NCI-H1417 (cell line): ENCODE results near the gene CEP152.
A peak's percentile ranks its signal among the peaks of the same experiment; 100 is the strongest.
"Not testable (repeated sequence)": the region's sequence is repeated elsewhere in the genome, so short reads cannot be mapped to it uniquely, and the experiment has no call there.

Experiments
- DNase-seq, 3 experiments: peaks; one replicate each; lab custom pipeline; 2025; lab: John Stamatoyannopoulos, UW

CEP152 gene

DNA sequence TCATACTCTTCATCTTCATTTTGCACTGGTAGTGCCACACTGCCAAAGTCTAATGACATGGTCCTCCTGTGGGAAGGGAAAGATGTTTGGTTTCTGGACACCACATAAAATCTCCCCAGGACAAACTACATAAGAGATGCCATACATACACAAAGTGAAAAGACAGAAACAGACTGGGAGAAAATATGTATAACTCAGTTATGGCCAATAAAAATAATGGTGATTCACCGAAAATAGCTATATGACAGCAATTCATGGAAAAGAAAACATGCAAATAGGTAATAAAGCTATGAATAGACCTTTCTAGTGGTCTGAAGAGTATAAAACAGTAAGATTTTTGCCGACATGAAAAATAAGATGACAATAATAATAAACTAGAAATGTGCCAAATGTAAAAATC lies 5.3 kb downstream of the CEP152 start:
- no peak for DNase-seq

DNA sequence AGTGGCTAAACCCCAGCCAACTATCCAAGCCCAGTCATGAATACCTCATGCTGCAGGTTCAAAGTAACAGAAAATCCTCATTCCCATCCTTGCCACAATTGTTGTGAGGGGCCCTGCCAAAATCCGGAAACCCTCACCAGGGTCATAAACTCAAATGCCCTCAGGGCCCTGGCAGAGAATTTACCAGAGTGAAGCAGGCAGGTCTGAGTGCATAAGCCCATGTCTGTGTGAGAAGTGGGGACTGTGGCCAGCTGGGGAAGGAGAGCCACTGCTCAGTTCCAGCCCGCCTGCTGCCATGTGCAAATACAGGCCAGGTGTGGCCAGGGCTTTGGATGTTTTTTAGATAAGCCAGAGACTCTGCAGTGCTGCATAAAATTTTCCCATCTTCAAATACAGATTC lies 7.0 kb downstream of the CEP152 start:
- peak in 2 of 3 experiments; percentile 6 to 61 for DNase-seq

DNA sequence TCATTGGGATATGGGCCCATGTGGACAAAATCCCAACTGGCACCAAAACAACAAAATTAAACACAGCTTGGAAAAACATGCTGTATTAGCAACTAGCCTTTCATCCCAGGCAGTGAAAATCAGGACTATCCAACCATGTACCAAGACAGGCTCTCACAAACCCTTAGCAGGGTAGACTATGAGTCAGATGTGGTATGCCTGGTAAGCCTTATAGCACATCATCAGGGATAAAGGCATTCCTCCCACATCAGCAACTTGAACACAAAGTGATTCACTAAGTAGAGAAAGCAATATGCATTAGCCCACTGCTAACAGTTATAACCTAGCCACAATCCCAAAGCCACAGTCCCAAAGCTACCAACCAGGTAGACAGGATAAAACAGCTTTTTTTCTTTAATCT lies 8.0 kb downstream of the CEP152 start:
- no peak for DNase-seq

DNA sequence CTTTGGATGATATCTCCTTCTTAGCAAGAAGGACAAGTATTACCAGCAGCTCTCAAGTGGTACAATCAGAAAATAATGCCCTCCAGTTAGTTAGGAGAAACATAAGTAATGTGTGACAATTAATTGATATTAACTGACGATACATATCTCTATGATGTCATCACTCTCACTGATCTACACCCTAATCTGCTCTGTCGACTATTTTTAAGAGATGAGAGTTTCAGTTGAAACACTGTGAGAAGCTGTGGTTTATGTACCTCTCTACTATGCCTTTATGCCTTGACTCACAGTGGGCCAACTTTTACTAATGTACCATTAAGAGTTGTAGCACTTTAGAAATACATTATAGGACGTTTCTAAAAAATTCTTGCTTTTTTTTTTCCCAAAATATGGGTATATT lies 8.6 kb downstream of the CEP152 start:
- no peak for DNase-seq

DNA sequence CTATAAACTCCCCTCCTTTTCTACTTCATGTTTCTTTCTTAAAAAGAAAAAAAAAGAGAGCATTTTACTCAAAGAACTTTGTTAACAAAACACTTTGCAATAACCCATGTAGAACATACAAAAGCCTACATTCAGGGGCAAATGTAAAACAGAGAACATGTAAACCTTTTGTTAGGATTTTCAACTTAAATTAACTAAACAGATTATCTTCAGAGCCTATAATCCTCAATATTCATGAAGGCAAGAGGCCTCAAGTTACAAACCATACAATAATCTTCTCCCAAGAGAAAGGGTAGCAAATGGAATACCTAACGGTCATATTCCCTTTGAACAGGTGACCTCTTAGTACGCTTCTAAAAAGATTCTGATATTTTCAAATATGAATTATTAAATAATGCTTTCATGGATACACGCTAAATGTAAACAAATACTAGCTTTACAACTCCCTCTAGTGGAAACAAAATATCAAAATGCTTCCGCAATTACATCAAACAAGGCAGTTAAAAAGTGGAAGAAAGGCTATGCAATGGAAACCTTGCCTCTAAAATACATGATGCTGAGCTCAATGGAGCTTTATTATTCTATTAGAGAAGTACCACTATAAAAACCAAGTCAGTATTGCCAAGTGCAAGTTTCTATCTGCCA lies 9.9 kb downstream of the CEP152 start:
- DNase-seq = peak in 1 of 3 experiments; percentile 23

DNA sequence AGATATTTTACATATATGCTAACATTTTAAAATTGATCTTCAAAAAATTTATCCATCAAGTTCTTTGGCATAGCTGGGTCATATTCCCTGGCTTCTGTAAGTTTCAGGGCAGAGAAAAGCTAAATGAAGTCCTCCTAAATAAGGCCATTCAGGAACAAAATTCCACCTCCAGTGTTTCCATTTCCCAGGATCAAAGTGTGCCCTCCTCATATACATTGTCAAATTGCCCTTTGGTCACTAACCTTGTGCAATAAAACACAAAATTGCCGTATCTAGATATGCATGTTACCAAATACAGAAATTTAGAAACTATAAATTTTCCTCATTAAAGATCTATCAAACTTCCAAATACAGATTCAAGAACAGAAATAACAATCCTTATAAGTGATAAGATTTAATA lies 10.6 kb downstream of the CEP152 start:
- DNase-seq = no peak

DNA sequence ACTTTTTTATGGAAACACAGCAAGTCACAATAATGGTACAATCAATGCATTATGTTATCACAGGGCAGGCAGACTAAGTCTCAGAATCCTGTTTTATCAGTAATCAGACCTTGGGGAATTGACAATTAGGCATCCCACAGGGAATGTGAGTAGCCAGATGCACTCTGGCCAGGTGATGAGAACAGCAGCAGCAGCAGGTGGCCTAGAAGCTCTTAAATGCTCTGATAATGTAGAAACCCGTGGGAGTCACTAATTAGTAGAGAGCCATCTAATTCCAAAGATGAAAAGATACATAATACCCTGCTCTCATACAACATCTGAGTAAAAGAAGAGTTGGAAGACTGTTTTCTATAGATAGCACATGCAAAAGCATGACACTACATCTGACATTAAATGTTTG lies 12.6 kb downstream of the CEP152 start:
- peak; percentile 20 to 94 (median 73) for DNase-seq

DNA sequence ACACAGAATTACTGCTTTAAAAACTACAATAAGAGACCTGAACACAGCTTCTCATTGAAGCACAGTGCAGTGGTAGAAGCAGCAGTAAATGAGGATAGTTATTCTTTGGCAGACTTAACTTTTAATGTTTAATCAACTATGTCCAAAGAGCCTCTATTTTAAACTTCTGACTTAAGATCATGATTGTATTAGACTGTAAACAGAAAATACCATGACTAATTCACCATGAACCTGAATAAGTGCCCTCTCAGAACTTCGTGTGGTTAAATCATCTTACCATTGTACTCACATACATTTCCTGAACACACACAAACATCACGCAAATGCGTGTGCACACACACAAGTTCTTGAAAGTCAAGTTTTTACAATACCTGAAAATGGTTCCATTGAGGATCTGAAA lies 13.9 kb downstream of the CEP152 start:
- no peak for DNase-seq

DNA sequence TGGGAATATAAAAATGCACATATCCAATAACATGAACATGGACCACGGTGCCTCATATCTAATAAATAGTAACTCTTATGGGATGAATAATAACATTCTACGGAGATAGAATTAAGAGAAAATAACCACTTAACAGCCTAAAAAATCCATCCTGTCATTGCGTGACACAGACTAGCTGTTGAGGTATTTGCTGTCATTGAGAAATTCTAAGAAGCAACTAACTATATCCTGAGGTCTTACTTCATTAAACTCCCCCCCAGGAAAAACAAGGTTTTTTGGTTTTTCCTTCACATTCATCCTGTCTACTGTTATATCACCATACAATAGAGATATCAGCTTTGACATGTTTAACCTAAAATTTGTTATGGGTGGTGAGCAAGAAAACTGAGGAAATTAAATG lies 14.3 kb downstream of the CEP152 start:
- no peak for DNase-seq

DNA sequence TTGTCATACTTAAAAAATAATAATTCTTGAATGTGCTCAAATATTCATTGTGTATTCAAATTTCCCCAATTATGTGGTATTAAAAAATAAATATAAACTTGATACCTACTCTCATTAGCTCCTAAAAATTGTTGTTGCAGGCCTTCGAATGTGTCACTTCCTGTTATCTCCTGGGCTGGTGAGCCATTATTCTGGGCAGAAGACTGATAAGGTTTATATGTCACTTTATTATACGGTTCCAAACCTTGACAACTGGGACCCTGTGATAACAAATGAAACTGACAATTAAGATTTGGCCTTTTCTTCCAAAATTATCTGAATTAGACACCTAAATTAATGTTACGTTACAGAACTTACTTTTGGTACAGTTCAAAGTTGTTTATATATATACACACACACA lies 15.0 kb downstream of the CEP152 start:
- DNase-seq = no peak

DNA sequence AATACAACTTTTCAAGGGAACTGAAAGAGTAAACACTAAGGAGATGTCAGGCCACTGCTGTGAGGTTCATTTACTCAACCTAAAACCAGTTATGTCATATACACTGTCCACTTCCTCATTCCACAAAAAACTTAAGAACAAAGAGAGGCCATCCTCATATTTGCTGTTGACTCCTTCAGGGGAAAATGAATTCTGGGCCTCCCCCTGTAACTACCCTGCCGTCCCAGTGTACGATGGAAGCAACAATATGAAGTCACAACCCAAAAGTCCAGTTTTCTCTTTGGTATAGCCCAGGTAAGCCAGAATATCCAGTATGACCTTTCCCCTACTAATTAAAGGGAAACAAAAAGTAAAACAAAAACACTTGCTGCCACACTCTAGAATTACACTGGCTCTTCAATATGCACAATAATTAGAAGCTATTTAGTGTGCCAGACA lies 16.2 kb downstream of the CEP152 start:
- DNase-seq = no peak

DNA sequence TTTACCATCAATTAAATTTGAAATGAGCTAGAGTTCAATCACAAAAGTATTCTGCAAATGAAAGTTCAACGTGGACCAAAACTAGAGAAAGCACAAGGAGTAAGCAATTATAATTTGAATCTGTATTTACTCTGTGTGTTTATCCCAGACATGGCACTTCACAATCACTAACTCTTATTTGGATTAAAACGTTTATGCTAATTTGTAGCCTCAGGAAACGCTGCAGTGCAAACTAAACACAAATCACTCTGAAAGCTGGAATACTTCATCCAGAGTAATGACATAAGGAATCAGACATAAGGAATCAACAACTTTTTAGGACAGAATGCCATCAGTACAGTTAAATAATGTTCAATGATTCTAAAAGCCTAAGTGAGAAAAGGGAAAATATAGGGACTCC lies 18.5 kb downstream of the CEP152 start:
- DNase-seq = peak in 2 of 3 experiments; percentile 2 to 43

DNA sequence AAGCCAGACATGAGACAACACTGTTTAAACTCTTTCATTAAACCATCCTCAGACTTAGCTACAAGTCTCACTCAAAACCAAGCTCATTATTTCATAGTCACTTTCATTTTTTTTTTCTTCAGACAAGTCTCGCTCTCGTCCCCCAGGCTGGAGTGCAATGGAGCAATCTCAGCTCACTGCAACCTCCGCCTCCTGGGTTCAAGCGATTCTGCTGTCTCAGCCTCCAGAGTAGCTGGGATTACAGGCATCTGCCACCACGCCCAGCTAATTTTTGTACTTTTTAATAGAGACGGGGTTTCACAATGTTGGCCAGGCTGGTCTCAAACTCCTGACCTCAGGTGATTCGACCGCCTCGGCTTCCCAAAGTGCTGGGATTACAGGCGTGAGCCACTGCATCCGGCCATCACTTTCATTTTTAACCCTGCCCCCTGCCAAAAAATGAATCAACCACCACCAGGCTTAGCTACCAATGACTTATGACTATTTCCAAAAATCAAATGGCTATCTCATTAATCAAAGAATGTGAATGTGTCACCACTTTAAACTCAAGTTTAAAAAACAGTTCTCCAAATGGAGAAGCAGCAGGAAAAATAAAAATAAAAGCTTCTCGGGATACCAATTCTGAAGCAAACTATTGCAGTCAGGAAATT lies 20.3 kb downstream of the CEP152 start:
- DNase-seq = not testable (repeated sequence)

DNA sequence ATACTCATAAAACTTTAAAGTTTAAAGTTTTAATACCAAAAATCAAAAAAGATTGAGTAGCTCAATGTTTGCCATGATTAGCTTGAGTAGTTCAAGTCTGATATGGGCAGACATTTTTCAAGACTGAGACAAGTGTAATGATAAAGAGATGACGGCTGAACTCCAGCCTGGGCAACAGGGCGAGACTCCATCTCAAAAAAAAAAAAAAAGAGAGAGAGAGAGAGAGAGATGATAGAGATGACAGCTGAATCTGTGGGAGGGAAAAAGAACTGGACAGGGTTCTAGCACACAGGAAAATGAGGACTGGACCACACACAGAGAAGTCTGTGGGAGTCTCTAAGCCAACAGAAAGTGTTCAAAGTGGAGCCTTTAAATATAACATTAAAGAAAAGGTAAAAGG lies 25.2 kb downstream of the CEP152 start:
- DNase-seq = no peak

DNA sequence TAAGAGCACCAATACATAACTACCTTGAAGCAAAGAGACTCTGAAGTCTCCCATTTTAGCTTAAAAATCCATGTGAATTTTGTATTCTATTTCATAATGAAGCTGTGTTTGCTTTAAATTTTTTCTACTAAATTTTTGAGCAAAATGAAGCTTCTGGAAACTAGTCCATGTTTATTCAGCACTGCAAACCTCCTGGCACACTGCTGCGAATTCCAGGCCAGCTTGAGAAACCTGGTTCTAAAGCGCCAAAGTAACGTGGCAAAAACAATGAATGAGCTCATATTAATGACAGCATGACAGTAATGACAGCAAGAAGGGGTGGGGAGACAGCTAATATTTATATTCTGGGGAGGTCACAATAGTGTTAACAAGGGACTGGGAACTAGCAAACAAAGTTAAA lies 25.7 kb downstream of the CEP152 start:
- DNase-seq = peak in 1 of 3 experiments; percentile 3

DNA sequence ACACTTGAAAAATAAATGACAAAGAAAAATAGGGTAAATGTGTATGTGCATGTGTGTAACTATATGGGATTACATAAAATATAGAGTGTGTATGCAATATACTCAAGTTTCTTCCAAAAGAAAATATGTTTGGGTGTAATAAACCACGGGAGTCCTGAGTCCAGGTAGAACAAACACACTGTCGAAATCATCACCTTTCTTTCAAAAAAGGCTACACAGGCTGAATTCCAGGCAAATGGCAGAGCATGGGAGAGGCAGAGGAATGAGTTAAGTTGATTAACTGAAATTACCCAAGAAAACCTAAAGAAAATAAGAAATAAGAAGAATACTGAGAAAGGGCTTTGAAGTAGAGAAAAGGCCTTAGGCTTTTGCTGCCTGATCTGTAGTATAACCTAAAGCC lies 26.1 kb downstream of the CEP152 start:
- DNase-seq = no peak

DNA sequence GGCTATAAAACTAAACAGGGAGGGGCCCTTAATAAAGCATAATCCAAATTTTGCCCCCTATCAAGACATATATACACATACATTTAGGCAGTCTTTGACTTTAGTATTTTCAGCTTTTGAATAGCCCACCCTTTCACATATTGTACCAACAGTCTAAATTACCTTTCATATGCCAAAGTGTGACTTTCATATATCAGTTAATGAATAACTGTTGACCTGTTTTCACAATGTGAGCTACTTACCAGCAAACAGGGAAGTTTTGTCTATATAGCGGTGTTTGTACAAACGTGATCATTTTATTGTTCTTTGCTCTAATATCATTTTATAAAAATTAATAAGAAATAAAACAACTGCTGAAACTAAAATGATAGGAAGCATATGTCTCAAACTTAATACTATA lies 28.0 kb downstream of the CEP152 start:
- DNase-seq = no peak

DNA sequence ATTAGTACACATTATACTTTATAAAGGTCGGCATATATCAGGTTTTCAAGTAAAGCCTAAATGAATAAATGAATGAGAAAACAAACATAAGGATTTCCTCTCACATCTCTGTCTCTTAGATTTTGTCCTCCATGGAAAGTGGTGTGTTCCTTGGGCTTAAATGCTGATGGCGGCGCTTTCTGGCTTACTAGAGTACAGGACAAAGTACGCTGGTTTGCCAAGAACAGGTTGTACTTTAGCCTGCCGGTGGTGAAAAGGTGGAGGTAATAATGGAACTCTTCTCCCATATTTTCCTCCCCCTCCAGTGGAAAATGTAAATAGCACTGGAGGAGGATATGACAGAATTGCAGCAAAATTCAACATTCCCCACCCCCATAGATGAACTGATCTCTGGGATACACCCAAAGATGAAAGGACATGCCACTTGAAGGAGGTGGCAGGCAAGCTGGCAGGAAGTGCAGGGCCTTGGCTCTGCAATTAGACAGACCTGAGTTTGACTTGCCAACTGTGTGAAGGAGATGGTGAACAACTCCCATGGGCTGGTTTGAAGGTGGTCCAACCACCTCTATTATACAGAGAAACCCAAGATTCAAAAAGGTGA lies 29.3 kb downstream of the CEP152 start:
- no peak for DNase-seq

DNA sequence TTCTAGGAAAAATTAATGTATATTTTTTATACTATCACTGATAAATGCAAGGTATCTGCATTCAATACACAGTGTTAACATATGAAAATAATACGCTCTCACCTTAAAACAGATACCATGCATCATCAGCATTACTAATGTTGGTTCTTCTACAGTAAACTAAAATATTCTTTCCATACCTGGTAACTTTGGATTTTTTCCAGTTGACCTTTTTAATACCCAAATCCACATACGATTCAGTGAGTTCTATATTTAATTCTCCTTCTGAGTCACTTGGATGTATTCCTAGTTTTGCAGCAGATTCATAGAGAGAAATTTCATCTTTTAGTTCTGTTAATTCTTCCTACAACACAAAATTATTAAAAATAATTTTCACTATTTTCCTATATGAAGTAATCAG lies 29.9 kb downstream of the CEP152 start:
- DNase-seq = no peak

DNA sequence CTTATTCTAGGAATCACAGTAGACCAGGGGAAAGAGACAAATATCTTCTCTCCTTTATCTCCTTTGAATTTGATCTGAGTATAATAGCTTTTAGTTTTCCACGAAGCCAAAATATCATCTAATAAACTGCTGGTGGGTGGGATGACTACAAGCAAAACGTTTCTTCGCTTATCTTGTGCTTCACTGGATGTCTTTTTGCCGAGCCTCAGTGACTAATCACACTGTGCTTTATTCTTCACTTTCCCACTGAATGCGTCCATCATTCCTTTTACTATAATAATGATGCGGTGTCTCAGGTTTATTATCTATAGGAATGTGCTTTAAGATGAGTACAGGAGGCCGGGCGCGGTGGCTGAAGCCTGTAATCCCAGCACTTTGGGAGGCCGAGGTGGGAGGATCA lies 32.5 kb downstream of the CEP152 start:
- DNase-seq = no peak

DNA sequence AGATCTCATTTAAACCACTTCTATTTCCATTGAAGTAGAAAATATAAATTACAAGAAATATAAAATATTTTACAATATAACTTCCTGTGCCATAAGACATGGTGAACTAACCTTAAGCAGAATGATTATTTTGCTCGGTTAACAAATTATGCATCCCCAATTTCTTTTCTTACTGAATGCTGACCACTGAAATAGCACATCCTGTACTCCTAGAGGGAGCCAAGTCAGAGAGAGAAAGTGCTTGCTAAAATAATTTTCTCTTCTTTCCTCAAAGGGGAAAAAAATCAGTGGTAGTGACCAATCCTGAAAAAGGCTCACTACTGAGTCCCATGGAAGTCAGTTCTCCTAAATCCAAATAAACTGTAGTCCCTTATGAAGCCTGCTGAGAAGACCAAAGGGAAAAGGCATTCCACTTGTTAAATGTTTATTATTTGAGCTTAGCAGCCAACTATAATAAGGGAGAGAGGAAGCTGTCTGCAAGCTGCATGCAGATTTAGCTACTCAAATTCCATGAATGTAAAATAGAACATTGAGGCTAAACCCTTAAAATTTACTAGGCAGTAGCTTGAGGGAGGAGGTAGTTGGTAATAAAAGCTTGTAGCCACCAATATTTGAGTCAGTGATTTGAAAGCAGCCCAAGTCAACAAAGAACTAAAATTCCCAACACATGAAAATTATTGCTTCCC lies 33.1 kb downstream of the CEP152 start:
- no peak for DNase-seq

DNA sequence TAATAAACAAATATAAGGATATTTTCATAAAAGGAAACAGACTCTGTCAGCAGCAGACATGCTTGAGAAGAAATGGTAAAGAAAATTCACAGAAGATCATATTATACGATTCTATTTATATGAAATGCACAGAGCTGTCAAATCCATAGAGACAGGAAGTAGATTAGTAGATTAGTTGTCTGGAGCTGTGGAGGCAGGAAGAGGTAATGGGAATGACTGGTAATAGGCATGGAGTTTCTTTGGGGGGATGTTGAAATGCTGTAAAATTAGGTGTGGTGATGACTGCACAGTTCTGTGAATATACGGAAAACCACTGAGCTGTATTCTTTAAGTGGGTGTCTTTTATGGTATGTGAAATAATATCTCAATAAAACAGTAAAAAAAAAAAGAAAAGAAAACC lies 35.3 kb downstream of the CEP152 start:
- no peak for DNase-seq

DNA sequence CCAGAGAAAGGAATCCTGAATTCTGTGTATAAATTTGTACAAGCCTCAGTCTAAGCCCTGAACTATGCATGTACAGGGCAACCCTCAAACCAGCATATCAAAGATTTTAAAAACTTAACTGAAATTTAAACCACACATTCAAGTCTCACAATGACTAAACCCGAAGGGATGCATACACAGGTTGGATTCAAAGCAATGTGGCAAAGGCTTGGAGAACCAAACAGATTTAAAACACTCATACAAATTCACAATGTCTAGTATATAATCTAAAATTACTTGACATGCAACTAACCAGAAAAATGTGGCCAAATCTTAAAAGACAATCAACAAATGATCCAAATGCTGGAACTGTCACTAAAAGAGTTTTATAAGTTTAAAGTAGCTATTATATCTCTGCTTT lies 36.4 kb downstream of the CEP152 start:
- DNase-seq = no peak
